ENCODE measurements around the gene HOXA9. TPM values are rescaled to one million over a fixed set of nuclear protein-coding genes. Genes with fewer than 3 reads are reported as not detected.

The HOXA9 gene
- polyA plus RNA-seq, 1 donor (not counting 4 experiments of a cell fraction or from before 2014, with no cell fraction given) = 28.1 TPM

- H3K9ac ChIP-seq (ENCODE audit: control insufficient read depth, extremely low read depth, insufficient read depth, low read length) = peak overlapping the region; percentile 83
- FAIRE-seq (peak; percentile 63), DNase-seq (ENCODE audit: low read depth, low spot score) (no peak)
- H4K20me1 ChIP-seq (ENCODE audit: control insufficient read depth, extremely low read depth, insufficient read depth, low read length) = no peaks in the 10 kb centered on the region
- H3K4me2 ChIP-seq (ENCODE audit: control insufficient read depth, extremely low read depth, insufficient read depth, low read depth, low read length) = peak overlapping the region; percentile 98
- H3K9me1 ChIP-seq (ENCODE audit: control insufficient read depth, extremely low read depth, insufficient read depth, low read length) = no peaks in the 10 kb centered on the region
- no peaks in the 10 kb centered on the region for H3K9me3 ChIP-seq (ENCODE audit: control insufficient read depth, low read depth, low read length)
- H2AFZ ChIP-seq (ENCODE audit: control insufficient read depth, low read length) = no peak overlapping the region
- peaks cover 58% of the 10 kb centered on the region for H3K79me2 ChIP-seq (ENCODE audit: control insufficient read depth, insufficient read depth, low read length)
- TF ChIP-seq CTCF (optimal IDR thresholded peaks at IDR 0.05 in 1 of 3, IDR thresholded peaks at IDR 0.05 in 1 of 3, conservative IDR thresholded peaks at IDR 0.05 in 1 of 3; ENCODE audit: extremely low read depth in 1 of 3, insufficient read depth in 2 of 3, low read length in 3 of 3) (no peak), EZH2 (IDR thresholded peaks at IDR 0.05; ENCODE audit: low read length) (no peak)
- peak overlapping the region; percentile 87 for H3K27ac ChIP-seq (ENCODE audit: control insufficient read depth, insufficient read depth, low read length)
- peaks cover 32% of the 10 kb centered on the region for H3K4me1 ChIP-seq (ENCODE audit: control insufficient read depth, extremely low read depth, insufficient read depth, low read length)
- H3K4me3 ChIP-seq (ENCODE audit: control insufficient read depth in 2 of 3, extremely low read depth in 1 of 3, insufficient read depth in 2 of 3, low read depth in 1 of 3, low read length in 3 of 3) = peak overlapping the region; percentile 78 to 94 (median 84)
- dilution Hi-C loops (cut with MboI; ENCODE audit: extremely low pct_ligation_motif_present, low sequenced_read_pairs) = no loop called here
- peaks cover 0 to 4% of the 10 kb centered on the region in 2 experiments for H3K36me3 ChIP-seq (ENCODE audit: control insufficient read depth in 2 of 2, extremely low read depth in 1 of 2, insufficient read depth in 2 of 2, low read length in 2 of 2)
- H3K27me3 ChIP-seq (ENCODE audit: control insufficient read depth, extremely low read depth, insufficient read depth, low read length) = peaks cover 6% of the 10 kb centered on the region
Observed at GRCh38 chr7:27171637-27172314, 6.4 kb upstream of the HOXA9 start.

GRCh38 chr7:27171325-27171636 lies 5.9 kb upstream of the HOXA9 start:
- DNase-seq (ENCODE audit: low read depth, low spot score) (no peak), FAIRE-seq (no peak)
- Histone ChIP-seq H3K9ac (ENCODE audit: control insufficient read depth, extremely low read depth, insufficient read depth, low read length) (peak overlapping the region; percentile 83), H3K27me3 (ENCODE audit: control insufficient read depth, extremely low read depth, insufficient read depth, low read length) (peaks cover 6% of the 10 kb centered on the region), H3K9me1 (ENCODE audit: control insufficient read depth, extremely low read depth, insufficient read depth, low read length) (no peaks in the 10 kb centered on the region), H3K4me2 (ENCODE audit: control insufficient read depth, extremely low read depth, insufficient read depth, low read depth, low read length) (peak overlapping the region; percentile 98), H3K4me1 (ENCODE audit: control insufficient read depth, extremely low read depth, insufficient read depth, low read length) (peaks cover 32% of the 10 kb centered on the region), H2AFZ (ENCODE audit: control insufficient read depth, low read length) (no peak overlapping the region), H3K4me3 (ENCODE audit: control insufficient read depth in 2 of 3, extremely low read depth in 1 of 3, insufficient read depth in 2 of 3, low read depth in 1 of 3, low read length in 3 of 3) (peak overlapping the region; percentile 78 to 94 (median 84)), H3K9me3 (ENCODE audit: control insufficient read depth, low read depth, low read length) (no peaks in the 10 kb centered on the region), H4K20me1 (ENCODE audit: control insufficient read depth, extremely low read depth, insufficient read depth, low read length) (no peaks in the 10 kb centered on the region), H3K27ac (ENCODE audit: control insufficient read depth, insufficient read depth, low read length) (peak overlapping the region; percentile 87), H3K79me2 (ENCODE audit: control insufficient read depth, insufficient read depth, low read length) (peaks cover 63% of the 10 kb centered on the region), H3K36me3 (ENCODE audit: control insufficient read depth in 2 of 2, extremely low read depth in 1 of 2, insufficient read depth in 2 of 2, low read length in 2 of 2) (peaks cover 0 to 4% of the 10 kb centered on the region in 2 experiments)
- no peak for TF ChIP-seq EZH2 (IDR thresholded peaks at IDR 0.05; ENCODE audit: low read length)
- TF ChIP-seq CTCF (optimal IDR thresholded peaks at IDR 0.05 in 1 of 3, IDR thresholded peaks at IDR 0.05 in 1 of 3, conservative IDR thresholded peaks at IDR 0.05 in 1 of 3; ENCODE audit: extremely low read depth in 1 of 3, insufficient read depth in 2 of 3, low read length in 3 of 3) = no peak
- dilution Hi-C loops (cut with MboI; ENCODE audit: extremely low pct_ligation_motif_present, low sequenced_read_pairs) = no loop called here

All from keratinocyte (primary cell).